Keratinocyte (primary cell): ENCODE measurements around the gene DOCK1. TPM values are rescaled to one million over a fixed set of nuclear protein-coding genes. Genes with fewer than 3 reads are reported as not detected.

Source experiments
- DNase-seq: peaks from one replicate; pipeline ENCODE4 v3.0.0-alpha.2; 2011; ENCODE audit warnings: low read depth, missing footprints, low spot score
- FAIRE-seq: peaks from 2 replicates; lab custom pipeline; 2011; peaks lifted over from hg19 to GRCh38; lab: Jason Lieb, UNC
- H2AFZ ChIP-seq: 2 replicates; pipeline ENCODE4 v1.6.0; 2012; ENCODE audit warnings: low read length, control low read depth, inconsistent platforms; ENCODE audit not compliant: control insufficient read depth
- H3K27ac ChIP-seq: 2 replicates; pipeline ENCODE4 v1.5.1; 2011; ENCODE audit warnings: low read length; ENCODE audit not compliant: control insufficient read depth, insufficient read depth
- H3K27me3 ChIP-seq: 3 replicates; pipeline ENCODE4 v1.6.0; 2011; ENCODE audit warnings: low read length; ENCODE audit not compliant: control insufficient read depth, insufficient read depth; ENCODE audit errors: extremely low read depth
- H3K36me3 ChIP-seq, 2 experiments: 2 replicates in 1 of 2; 3 replicates in 1 of 2; pipeline ENCODE4 v1.5.1; 2011; ENCODE audit warnings: low read length in 2 of 2, mild to moderate bottlenecking in 1 of 2; ENCODE audit not compliant: control insufficient read depth in 2 of 2, insufficient read depth in 2 of 2; ENCODE audit errors: extremely low read depth in 1 of 2
- H3K4me1 ChIP-seq: 3 replicates; pipeline ENCODE4 v1.5.1; 2011; ENCODE audit warnings: low read length; ENCODE audit not compliant: control insufficient read depth, insufficient read depth; ENCODE audit errors: extremely low read depth
- H3K4me2 ChIP-seq: 3 replicates; pipeline ENCODE4 v1.6.0; 2011; ENCODE audit warnings: low read depth, low read length; ENCODE audit not compliant: control insufficient read depth, insufficient read depth; ENCODE audit errors: extremely low read depth
- H3K4me3 ChIP-seq, 3 experiments: fragments of 200-600 bp in 1 of 3; sonication (generic) in 1 of 3; 2 replicates in 2 of 3; 3 replicates in 1 of 3; pipeline ENCODE4 v1.5.1; 2011 to 2016; ENCODE audit warnings: low read length in 3 of 3, mild to moderate bottlenecking in 3 of 3, control low read depth in 2 of 3, inconsistent platforms in 1 of 3, low read depth in 1 of 3, mixed read lengths in 1 of 3, mixed run types in 1 of 3, moderate library complexity in 1 of 3; ENCODE audit not compliant: control insufficient read depth in 2 of 3, insufficient read depth in 2 of 3; ENCODE audit errors: extremely low read depth in 1 of 3
- H3K79me2 ChIP-seq: 2 replicates; pipeline ENCODE4 v1.6.0; 2012; ENCODE audit warnings: low read length; ENCODE audit not compliant: control insufficient read depth, insufficient read depth
- H3K9ac ChIP-seq: 3 replicates; pipeline ENCODE4 v1.6.0; 2011; ENCODE audit warnings: low read length; ENCODE audit not compliant: control insufficient read depth, insufficient read depth; ENCODE audit errors: extremely low read depth
- H3K9me1 ChIP-seq: 3 replicates; pipeline ENCODE4 v1.6.0; 2011; ENCODE audit warnings: low read length; ENCODE audit not compliant: control insufficient read depth, insufficient read depth; ENCODE audit errors: extremely low read depth
- H3K9me3 ChIP-seq: 2 replicates; pipeline ENCODE4 v1.5.1; 2012; ENCODE audit warnings: low read depth, low read length; ENCODE audit not compliant: control insufficient read depth
- H4K20me1 ChIP-seq: 3 replicates; pipeline ENCODE4 v1.6.0; 2011; ENCODE audit warnings: low read length; ENCODE audit not compliant: control insufficient read depth, insufficient read depth; ENCODE audit errors: extremely low read depth
- EZH2 ChIP-seq: IDR thresholded peaks from one replicate; pipeline ENCODE4 v1.6.1; 2012; ENCODE audit warnings: inconsistent platforms, mild to moderate bottlenecking, low read length, moderate library complexity
- dilution Hi-C: fragments of 300-500 bp; cut with MboI; formaldehyde crosslinking; loops from one replicate; pipeline ENCODE4 v1.7.0; 2020; ENCODE audit warnings: low sequenced_read_pairs; ENCODE audit not compliant: extremely low pct_ligation_motif_present
- polyA plus RNA-seq, 5 experiments: library from polyadenylated mRNA; depleted of rRNA in 3 of 5; stranded (reverse) in 3 of 5; stranded (forward) in 1 of 5; unstranded in 1 of 5; fragments of >200 nt; gene quantifications; 1 replicate in 1 of 5; 2 replicates in 3 of 5; 3 replicates in 1 of 5; pipeline versions ENCODE4 v1.2.1 to v1.2.3, GENCODE V29; 2011 to 2012; ENCODE audit warnings: missing spikeins in 2 of 5, low read depth in 1 of 5, low replicate concordance in 1 of 5
- TF ChIP-seq, protein P1 (sequence below), 3 experiments: IDR thresholded peaks in 1 of 3; conservative IDR thresholded peaks in 1 of 3; optimal IDR thresholded peaks in 1 of 3; 2 replicates in 2 of 3; 3 replicates in 1 of 3; pipeline versions ENCODE3 to v1.5.1; 2011; ENCODE audit warnings: low read length in 3 of 3, mild to moderate bottlenecking in 3 of 3, moderate library complexity in 2 of 3, control low read depth in 1 of 3, inconsistent platforms in 1 of 3; ENCODE audit not compliant: insufficient read depth in 2 of 3; ENCODE audit errors: extremely low read depth in 1 of 3

DOCK1 gene
- polyA plus RNA-seq, 1 donor (not counting 4 experiments of a cell fraction or from before 2014, with no cell fraction given) = 15.7 TPM

DNA sequence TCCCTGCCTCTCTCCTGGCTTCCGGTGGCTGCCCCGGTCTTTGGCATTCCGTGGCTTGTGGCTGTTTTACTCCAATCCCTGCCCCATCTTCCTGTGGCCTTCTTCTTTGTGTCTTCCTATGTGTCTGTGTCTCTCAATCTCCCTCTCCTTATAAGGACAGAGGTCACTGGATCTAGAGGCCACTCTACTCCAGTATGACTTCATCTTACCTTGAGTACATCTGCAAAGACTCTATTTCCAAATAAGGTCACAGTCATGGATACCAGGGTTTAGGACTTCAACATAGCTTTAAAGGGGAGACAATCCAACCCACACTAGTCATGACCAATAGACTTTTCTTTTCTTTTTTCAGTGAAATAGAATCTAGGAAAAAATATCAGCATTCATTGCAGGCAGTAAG, 444.5 kb downstream of the DOCK1 start:
- FAIRE-seq = no peak
- no peak overlapping the region for H3K4me3 ChIP-seq
- H3K27me3 ChIP-seq = no peaks in the 10 kb centered on the region
- no peak for DNase-seq
- H3K36me3 ChIP-seq = peaks cover 0 to 3% of the 10 kb centered on the region in 2 experiments
- no peak overlapping the region for H3K27ac ChIP-seq
- dilution Hi-C loops = no loop called here
- H4K20me1 ChIP-seq = no peaks in the 10 kb centered on the region
- no peak overlapping the region for H3K9ac ChIP-seq
- no peaks in the 10 kb centered on the region for H3K4me1 ChIP-seq
- H2AFZ ChIP-seq = no peak overlapping the region
- H3K79me2 ChIP-seq = no peaks in the 10 kb centered on the region
- TF ChIP-seq, protein P1, sequence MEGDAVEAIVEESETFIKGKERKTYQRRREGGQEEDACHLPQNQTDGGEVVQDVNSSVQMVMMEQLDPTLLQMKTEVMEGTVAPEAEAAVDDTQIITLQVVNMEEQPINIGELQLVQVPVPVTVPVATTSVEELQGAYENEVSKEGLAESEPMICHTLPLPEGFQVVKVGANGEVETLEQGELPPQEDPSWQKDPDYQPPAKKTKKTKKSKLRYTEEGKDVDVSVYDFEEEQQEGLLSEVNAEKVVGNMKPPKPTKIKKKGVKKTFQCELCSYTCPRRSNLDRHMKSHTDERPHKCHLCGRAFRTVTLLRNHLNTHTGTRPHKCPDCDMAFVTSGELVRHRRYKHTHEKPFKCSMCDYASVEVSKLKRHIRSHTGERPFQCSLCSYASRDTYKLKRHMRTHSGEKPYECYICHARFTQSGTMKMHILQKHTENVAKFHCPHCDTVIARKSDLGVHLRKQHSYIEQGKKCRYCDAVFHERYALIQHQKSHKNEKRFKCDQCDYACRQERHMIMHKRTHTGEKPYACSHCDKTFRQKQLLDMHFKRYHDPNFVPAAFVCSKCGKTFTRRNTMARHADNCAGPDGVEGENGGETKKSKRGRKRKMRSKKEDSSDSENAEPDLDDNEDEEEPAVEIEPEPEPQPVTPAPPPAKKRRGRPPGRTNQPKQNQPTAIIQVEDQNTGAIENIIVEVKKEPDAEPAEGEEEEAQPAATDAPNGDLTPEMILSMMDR (optimal IDR thresholded peaks at IDR 0.05 in 1 of 3, IDR thresholded peaks at IDR 0.05 in 1 of 3, conservative IDR thresholded peaks at IDR 0.05 in 1 of 3; ENCODE audit: extremely low read depth in 1 of 3, insufficient read depth in 2 of 3, low read length in 3 of 3) = no peak
- TF ChIP-seq EZH2 = no peak
- no peak overlapping the region for H3K4me2 ChIP-seq
- no peaks in the 10 kb centered on the region for H3K9me1 ChIP-seq
- H3K9me3 ChIP-seq = no peaks in the 10 kb centered on the region

- Histone ChIP-seq H3K4me3 (no peak overlapping the region), H3K27me3 (no peaks in the 10 kb centered on the region), H4K20me1 (no peaks in the 10 kb centered on the region), H3K4me1 (no peaks in the 10 kb centered on the region), H3K79me2 (no peaks in the 10 kb centered on the region), H3K27ac (no peak overlapping the region), H3K4me2 (no peak overlapping the region), H3K36me3 (peaks cover 0 to 6% of the 10 kb centered on the region in 2 experiments), H2AFZ (no peak overlapping the region), H3K9me1 (no peaks in the 10 kb centered on the region), H3K9ac (no peak overlapping the region), H3K9me3 (no peaks in the 10 kb centered on the region)
- no peak for DNase-seq
- TF ChIP-seq, protein P1 (optimal IDR thresholded peaks at IDR 0.05 in 1 of 3, IDR thresholded peaks at IDR 0.05 in 1 of 3, conservative IDR thresholded peaks at IDR 0.05 in 1 of 3; ENCODE audit: extremely low read depth in 1 of 3, insufficient read depth in 2 of 3, low read length in 3 of 3) = no peak
- no peak for TF ChIP-seq EZH2
- no peak for FAIRE-seq
- dilution Hi-C loops = no loop called here
Measured at GRCh38 chr10:127351542-127351941, 446.3 kb downstream of the DOCK1 start.
